Right forelimb (tissue), 1 donor: ENCODE measurements around the gene BLVRB.
"Not testable (repeated sequence)": the region's sequence is repeated elsewhere in the genome, so short reads cannot be mapped to it uniquely, and the experiment has no call there.

Experiments used
- DNase-seq: peaks from one replicate; pipeline ENCODE4 v3.0.0-alpha.2; 2018

The BLVRB gene

GRCh38 chr19:40475878-40476644 is 10.5 kb upstream of the BLVRB start:
- not testable (repeated sequence) for DNase-seq

DNA sequence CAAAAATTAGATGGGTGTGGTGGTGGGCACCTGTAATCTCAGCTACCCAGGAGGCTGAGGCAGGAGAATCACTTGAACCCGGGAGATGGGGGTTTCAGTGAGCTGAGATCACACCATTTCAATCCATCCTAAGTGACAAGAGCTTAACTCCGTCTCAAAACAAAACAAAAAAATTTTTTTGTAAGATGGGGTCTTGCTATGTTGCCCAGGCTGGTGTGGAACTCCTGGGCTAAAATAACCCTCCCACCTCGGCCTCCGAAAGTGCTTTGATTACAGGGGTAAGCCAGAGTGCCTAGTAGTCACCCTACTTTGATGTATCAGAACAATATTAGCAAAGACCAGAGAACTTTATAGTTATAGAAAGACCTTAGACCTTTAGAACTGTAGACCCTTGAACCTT is 9.2 kb upstream of the BLVRB start:
- no peak for DNase-seq

- DNase-seq = no peak
Observed at GRCh38 chr19:40472516-40472915, 7.0 kb upstream of the BLVRB start.

DNA sequence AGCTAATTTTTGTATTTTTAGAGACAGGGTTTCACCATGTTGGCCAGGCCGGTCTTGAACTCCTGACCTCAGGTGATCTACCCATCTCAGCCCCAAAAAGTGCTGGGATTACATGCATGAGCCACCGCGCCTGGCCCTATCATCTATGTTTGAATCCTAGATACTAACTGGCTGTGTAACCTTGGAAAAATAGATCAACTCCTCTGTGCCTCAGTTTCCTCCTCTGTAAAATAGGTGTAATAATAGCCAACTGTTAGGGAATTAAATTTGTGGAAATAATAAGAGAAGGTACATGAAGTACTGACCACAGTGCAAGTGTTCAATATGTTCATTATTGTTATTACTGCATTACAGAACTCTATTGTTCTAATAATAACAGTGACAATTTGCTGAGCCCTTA is 5.6 kb upstream of the BLVRB start:
- DNase-seq = no peak

GRCh38 chr19:40469011-40469410 is 3.5 kb upstream of the BLVRB start:
- no peak for DNase-seq

DNA sequence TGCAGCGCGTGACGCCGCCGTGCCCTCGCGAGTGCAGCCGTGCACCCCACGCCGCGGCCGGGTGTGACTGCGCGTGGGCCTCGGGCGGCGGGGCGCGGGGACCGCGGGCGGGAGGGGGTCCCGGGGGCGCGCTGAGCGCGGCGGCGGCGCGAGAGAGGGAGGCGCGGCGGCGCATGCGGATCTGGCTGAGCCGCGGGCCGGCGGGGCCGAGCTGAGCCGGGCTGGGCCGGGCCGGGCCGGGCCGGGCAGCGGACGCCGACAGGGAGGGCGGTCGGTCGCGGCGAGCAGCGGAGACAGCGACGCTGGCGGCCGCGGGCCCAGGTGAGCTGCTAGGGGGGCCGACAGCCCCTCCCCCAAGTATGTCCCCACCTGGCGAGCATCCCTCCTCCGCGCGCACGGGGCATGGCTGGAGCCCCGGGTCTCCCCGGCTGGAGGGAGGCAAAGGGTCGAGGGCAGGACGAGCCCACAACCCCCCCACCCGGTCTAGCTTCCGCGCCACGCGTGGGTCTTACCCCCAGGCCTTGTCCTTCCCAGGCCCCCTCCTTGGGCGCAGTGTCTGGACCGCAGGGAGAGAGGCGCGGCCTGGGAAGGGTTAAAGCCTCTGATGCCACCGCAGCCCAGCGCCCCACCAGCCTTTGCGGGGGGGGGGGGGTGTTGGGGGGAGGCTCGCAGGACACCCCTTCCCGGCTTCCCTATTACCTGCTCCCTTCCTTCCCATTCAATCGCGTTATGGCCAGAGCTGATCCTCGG is 1.6 kb upstream of the BLVRB start, which contains the start of gene SPTBN4:
Gene SPTBN4, plus strand, starts transcription at position 17 of the 750 bp plus-strand sequence. CDS start 5,621 bp downstream, outside the sequence.
- no peak for DNase-seq

GRCh38 chr19:40466219-40466984 is 857 bp upstream of the BLVRB start:
- no peak for DNase-seq

DNA sequence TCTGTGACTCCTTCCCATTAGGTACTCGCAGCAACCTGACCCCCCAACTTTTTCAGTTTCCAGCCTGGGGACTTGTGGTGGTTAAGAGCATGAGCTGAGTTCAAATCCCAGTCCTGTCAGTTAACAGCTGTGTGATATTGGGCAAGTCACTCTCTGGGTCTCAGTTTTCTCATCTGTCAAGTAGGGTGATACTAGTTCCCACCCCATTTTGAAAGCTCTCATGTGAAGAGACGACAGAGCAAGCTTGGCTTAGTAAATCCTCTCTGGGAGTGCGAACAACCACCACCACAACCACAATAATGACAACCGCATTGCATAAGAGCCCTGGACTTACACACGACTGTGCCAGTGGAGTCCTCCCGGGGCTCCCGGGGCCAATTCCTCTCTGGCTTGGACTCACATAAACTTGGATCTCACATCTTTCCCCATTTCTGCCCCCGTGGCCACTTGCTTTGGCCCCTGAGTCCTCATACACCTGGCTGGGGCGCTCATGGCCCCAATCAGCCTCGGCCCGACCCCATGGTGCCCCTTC is 454 bp downstream of the BLVRB start:
- DNase-seq = no peak

GRCh38 chr19:40464059-40465024 is 1.2 kb downstream of the BLVRB start:
- DNase-seq = peak; percentile 79

DNA sequence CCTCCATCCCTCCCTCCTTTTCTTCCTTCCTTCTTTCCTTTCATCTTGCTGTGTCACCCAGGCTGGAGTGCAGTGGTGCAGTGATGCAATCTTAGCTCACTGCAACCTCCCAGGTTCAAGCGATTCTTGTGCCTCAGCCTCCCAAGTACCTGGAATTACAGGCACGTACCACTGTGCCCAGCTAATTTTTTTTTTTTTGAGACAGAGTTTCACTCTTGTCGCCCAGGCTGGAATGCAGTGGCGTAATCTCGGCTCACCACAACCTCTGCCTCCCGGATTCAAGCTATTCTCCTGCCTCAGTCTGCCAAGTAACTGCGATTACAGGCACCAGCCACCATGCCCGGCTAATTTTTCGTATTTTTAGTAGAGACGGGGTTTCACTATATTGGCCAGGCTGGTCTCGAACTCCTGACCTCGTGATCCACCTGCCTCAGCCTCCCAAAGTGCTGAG is 1.9 kb downstream of the BLVRB start:
- DNase-seq = not testable (repeated sequence)

GRCh38 chr19:40461669-40462221 is 3.8 kb downstream of the BLVRB start:
- DNase-seq = no peak

- DNase-seq = no peak
Observed at GRCh38 chr19:40460185-40460584, 5.4 kb downstream of the BLVRB start.

DNA sequence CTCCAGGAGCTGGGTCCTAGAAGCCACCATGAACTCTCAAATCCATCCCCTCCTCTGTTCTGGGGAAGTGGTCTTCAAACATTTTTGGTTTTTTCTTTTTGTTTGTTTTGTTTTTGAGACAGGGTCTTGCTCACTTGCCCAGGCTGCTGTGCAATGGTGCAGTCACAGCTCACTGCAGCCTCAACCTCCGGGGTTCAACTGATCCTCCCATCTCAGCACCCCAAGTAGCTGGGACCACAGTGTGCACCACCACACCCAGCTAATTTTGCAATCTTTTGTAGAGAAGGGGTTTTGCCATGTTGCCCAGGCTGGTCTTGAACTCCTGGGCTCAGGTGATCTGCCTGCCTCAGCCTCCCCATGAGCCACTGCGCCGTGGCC is 7.0 kb downstream of the BLVRB start:
- DNase-seq = no peak

GRCh38 chr19:40457953-40458596 is 7.5 kb downstream of the BLVRB start:
- DNase-seq = no peak

- no peak for DNase-seq
Observed at GRCh38 chr19:40457048-40457447, 8.5 kb downstream of the BLVRB start.

- DNase-seq = not testable (repeated sequence)
Observed at GRCh38 chr19:40453943-40454342, 11.6 kb downstream of the BLVRB start.

DNA sequence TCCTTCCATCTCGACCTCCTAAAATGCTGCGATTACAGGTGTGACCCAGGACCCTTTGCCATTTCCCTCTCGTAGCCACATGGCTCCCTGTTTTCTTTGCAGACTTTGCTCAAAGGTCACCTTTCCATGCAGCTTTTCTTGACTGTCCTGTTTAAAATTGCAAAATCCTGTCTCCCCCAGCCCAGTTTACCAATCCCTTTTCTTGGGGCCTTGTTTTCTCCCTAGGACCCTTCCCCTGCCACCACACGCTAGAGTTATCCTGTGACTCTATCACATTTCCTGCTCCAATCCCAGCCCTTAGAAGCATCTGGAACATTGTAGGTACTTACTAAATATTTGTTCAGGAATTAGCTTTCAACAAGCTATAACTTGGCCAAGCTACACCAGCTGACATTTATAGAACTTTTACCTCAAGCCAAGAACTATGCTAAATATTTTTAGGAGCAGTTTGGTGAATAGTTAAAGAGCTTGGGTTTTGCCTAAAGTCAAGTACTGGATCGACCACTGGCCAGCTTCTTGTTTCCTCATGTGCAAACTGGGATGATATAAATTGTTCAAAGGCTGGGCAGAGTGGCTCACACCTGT is 12.3 kb downstream of the BLVRB start:
- no peak for DNase-seq

DNA sequence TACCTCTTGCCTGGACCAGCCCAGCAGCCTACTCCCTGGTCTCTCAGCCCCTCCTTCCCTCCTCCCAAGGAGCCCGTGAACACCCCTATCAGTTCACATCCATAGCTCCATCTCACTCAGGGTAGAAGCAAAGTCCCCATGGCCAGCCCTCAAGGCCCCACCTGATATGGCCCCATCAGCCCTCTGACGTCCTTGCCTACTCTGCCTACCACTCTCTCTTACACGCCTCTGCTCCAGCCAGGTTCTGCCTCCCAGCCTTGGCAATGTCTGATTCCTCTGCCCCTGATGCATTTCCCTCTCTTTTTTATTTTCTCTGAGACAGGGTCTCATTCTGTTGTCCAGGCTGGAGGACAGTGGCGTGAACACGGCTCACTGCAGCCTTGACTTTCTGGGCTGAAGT is 13.5 kb downstream of the BLVRB start:
- no peak for DNase-seq

- DNase-seq = no peak
Observed at GRCh38 chr19:40450664-40451063, 14.9 kb downstream of the BLVRB start.

DNA sequence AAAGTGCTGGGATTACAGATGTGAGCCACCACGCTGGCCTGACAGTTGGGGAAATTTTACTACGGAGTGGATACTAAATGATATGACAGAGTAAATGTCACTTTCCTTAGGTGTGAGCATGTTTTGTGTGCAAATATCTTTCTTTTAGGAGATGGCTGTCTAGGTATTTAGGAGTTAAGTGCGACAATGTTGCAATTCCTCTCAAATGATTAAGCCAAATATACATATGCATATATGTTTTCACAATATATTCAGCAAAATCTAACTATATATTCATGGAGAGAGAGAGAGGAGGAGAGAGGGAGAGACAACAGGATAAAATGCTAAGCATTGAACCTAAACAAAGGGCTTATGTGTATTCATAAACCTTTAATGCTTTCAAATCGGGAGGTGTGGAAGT is 16.0 kb downstream of the BLVRB start:
- no peak for DNase-seq
